Stimulated activated CD8-positive, alpha-beta memory T cell treated with anti-CD3 and anti-CD28 coated beads, Interleukin-15, amount 100 ng/mL, for 4 hours (primary cell): ENCODE measurements around the gene FYCO1.

Source experiments
- DNase-seq, 2 donors: peaks; one replicate each; pipeline ENCODE4 v3.0.0-alpha.2; 2020; ENCODE audit warnings: low read depth in 2 of 2

FYCO1 gene

DNA sequence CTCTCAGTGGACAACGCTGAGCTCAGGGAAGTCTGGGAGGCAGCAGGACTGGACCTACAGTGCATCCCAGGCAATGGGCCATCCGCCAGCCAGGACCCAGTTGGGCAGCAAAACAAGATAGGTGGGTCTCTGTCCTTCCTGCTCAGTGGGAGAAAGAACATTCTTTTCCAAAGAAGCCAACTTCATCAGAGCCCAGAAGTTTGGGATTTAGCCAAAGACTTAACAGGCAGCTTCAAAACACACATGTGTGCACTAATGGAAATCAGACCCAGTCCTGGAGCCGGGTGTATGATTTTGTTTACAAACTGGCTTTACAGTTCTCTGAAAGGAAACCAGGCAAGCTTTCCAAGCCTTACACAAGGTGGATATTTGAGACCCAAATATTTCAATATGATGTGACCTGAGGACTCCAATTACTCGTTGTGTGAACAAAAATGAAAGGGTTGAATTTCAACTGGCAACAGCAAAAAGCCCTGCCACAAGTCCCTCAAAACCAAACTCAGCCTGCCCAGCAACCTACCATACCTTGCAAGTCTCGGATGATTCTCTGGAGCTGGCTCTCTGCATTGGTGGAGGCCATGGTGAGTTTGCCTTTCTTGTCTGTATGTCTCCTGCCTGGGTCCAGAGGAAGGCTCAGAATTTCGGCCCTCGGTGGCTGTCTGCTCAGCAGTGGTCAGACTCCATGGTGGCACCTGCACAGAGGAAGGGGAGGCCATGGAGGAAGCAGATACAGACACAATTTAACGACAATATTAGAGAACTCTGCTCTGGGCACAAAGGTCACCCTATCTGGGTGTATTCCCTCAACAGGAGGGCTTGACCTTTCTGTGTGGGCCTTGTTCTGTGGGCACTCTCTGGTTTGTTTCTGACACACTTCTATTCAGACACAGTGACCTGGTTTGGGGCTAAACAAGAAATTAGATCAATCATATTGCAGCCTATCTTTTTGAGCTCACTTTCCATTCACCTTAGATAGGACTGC, 11.0 kb downstream of the FYCO1 start:
- DNase-seq = no peak

DNA sequence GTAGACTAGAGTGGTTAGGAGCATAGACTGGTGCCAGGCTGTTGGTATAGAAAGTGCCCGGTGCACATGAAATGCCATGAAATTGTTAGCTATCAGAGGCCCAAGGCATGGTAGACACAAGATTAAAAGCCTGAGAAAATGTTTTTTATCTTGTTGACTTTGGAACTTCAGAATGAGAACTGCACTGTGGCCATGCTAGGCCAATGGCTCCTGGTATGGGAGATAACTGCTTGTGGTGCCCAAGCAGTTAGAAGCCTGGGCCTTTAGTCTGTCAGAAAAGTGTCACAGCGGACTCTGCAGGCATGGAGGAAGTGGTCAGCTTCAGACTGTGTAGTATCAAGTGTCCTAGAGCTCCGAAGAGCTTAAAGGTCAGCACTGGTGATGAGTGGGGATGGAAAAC, 11.9 kb downstream of the FYCO1 start:
- no peak for DNase-seq

DNA sequence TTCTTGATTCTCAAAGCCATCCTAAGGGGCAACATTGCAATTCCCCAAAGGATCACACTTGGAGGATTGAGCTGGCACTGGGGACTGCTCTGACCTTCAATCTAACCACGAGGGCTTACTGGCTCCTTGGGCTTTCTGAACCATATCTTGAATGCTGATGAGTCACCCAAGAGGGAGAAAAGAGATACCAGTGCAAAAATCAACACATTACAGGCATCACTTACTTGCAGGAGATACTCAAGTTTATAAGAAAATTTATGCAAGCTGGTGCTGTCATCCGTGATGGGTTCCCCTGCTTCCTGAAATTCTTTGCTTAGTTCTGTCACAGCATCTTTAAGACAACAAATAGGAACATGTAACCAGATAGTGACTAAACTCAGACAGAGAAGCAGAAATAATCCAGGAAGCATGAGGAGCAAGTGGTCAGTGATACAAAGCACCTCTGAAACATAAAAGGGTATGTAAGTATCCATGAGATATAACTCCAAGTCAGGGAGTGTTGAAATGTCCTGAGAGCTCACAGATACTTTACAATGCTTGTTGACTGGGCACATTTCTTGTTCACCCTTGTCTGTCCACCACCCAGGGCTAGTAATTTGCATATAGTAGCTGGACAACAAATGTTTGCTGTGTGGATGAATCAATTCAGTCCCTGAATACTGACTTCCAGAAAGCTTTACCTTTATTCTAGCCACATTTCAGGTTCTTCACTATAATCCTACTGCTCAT, 14.1 kb downstream of the FYCO1 start:
- no peak for DNase-seq

DNA sequence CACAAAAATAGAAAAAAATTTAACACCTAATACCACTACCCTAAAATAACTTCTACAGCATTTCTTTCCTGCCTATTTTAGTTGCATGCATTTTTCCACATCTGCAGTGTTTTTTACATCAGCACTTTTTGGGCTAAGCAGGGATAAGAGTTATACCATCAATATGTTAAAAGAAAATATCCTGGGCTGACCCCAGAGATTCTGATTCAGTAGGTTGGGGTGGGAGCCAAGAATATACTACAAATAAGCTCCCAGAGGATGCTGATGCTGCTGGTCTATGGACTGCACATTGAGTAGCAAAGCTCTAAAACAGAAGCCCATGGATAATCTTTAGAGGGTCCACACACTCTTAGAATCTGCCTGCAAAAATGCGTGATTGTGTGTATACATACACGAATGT, 14.8 kb downstream of the FYCO1 start:
- no peak for DNase-seq

- no peak for DNase-seq
These were observed 15.3 kb downstream of the FYCO1 start for GRCh38 chr3:45980229-45980813.

DNA sequence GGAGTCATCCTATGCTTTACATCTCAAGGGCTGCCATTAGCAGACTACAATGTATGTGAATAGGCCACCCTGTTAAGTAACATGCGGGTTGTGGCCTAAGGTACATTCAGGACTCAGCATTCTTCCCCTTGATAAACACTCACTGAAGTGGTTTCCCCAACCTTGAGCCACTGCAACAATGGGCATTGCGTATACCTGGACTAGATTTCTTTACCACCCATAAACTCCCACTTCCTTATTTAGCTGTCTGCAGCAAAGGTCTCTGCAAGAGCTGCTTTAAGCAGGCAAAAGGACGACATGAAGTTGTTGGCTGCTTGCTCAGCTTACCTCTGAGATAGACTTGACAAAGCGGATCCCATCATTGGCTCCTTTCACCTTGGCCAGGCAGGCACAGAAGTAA, 16.2 kb downstream of the FYCO1 start:
- no peak for DNase-seq

- DNase-seq = no peak
These were observed 17.4 kb downstream of the FYCO1 start for GRCh38 chr3:45978006-45978761.

DNA sequence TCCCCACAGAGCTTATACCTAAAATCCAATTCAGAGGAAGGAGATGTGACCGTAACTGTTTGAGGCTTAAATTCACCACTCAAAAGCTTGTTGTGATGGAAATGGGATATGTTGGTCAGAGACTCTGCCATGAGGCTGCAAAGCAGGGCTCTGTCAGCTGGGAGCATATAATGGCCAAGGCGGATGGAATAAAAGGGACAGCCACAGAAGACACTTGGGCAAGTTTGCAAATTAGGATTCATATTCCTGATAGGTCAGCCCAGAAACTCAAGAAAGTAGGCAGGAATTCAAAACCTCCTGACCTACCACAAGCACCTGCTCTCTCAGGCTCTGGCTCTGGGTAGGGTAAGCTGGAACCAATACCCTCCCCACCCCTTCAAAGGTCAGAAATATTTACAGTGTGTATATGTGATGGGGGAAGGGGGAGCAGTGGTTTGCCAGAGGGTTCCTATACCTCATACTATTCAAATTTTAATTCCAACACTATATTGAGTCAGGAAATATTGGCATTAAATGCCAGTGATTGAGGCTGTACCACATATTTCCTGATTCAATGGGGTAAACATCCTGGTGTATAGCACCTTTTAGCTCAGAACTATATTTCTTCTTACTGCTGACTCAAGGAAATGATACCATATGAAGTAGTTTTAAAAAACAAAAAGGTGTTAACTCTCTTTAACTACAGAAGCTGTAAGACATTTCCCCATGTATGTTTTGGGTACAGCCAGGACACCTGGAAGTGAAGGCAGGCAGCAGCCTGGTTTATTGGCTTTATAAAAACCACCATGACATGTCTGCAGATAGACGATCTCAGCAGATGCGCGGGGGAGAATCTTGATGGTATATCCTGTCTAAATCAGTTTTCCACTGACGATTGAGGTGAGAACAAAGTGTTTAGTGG, 19.2 kb downstream of the FYCO1 start:
- peak in 1 of 2 donors; percentile 9 for DNase-seq

- DNase-seq = no peak
These were observed 19.9 kb downstream of the FYCO1 start for GRCh38 chr3:45975686-45976085.

GRCh38 chr3:45974686-45975085, 20.9 kb downstream of the FYCO1 start:
- no peak for DNase-seq

DNA sequence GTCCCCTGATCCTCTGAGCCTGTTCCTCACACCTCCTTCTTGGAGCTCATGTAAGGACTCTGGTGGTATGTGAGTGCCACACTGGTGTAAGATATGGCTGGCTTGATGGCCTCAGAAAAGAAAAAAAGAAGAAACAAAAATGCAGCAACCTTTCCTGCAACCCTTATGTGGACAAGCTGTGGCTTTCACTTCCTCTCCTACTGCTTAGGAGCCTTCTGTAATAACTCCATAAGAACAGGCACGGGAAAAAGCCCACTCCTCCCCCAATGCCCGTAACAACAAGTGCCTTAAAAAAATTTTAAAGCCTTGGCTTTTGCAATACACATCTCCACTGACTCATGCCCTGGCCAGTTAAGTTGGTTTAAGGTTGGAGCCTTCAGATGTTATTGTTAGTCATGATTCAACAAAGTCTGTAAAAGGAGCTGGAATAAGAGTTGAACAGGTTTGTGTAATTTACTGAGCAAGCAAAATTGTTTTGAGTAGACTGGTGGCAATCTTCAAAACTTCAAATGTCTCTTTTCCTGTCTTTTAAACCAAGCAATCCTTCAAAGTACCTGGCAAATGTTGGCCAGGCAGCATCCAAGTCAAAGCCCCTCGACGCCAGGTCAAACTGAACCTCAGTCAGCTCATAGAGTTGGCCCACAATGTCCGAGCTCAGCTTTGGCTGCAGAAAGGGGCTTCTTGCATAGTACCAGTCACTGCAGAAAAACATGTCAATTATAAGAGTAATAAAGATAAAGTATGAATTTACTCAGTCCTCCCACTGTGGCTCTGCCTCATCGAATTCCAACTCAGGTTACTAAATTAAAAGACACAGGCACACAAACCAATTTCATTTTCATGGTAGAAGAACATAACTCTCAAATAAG, 22.9 kb downstream of the FYCO1 start:
- no peak for DNase-seq

DNA sequence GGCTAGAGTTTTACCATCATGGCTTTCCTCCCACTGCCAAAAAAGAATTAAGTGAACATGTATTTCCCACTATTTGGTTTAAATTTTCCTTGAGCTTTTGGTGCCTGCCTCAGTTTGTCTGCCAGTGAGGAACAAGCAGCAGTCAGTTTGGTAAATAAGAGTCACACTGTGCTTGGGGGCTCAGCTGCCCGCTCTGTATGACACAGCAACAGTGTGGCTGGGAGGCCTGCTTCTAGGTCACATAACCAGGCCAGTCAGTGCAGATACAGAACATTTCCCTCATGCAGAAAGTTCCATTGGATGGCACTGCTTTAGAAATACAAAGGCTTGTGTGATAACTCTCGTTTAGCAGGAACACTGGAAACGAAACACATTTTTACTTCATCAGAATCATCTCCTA, 25.7 kb downstream of the FYCO1 start:
- no peak for DNase-seq

DNA sequence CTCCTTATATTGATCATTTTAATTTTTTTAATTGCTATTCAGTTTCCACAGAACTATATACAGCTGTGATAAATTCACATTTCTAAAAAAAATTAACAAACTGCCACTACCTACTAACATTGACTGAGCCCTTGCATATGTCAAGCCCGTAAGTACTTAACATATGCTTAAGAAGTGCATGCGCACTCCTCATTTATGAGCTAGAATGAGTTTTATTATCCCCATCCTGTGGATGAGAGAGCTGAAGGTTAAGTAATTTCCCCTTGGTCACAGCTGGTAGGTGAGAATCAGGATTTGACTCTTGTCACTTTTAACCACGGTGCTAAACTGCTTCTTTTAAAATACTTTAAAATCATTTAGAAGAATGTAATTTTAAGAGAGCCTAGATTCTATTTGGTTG, 26.5 kb downstream of the FYCO1 start:
- no peak for DNase-seq

- DNase-seq = no peak
These were observed 26.9 kb downstream of the FYCO1 start for GRCh38 chr3:45968706-45969105.

DNA sequence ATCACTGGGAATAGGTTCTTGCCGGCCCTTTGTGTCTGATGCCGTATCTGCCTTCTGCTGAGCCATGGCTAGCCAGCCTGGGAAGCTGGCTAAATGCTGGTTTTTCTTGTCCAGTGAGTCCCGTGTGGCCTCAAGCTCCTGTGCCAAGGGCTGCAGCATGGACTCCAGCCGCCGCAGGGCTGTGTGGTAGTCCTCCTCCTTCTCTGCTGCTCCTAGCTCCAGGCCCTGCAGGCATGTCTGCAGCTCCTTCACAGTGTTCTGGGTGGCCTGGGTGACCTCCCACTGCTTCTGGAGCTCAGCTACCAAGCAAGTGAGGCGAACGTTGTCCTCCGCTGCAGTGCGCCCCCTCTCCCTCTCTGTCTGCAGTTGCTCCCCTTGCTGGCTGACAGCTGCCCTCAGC, 27.5 kb downstream of the FYCO1 start:
- no peak for DNase-seq

- DNase-seq = no peak
These were observed 27.9 kb downstream of the FYCO1 start for GRCh38 chr3:45967724-45968123.

- DNase-seq = no peak
These were observed 28.5 kb downstream of the FYCO1 start for GRCh38 chr3:45966950-45967640.

DNA sequence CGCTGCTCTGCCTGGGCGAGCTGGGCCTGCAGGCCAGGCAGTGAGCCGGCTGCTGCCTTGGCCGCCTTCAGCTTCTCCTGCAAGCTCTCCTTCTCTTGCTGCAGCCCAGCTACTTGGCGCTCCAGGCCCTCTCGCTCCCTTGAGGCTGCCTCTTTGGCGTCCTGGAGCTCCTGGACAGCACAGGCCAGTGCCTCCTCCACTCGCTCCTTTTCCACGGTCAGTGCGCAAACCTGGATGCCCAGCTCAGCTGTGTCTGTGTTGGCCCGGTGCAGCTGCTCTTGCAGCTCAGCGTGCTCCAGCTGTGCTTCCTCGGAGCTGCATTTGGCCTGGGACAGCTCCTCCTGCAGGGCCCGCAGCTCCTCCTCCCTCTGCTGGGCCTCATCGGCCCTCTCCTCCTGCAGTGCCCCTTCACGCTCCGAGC, 29.2 kb downstream of the FYCO1 start:
- DNase-seq = no peak

- no peak for DNase-seq
These were observed 30.0 kb downstream of the FYCO1 start for GRCh38 chr3:45965653-45966052.
